ENCODE data around the gene NAGK.
"Not testable (repeated sequence)": the region's sequence is repeated elsewhere in the genome, so short reads cannot be mapped to it uniquely, and the experiment has no call there.

Gene NAGK

GRCh38 chr2:71102981-71103681, 34.7 kb downstream of the NAGK start:
- Histone ChIP-seq H3K4me3 (no peak overlapping the region), H3K27ac (peak overlapping the region in 6 of 21 experiments; percentile 34 to 60 (median 40))

GRCh38 chr2:71103809-71104208, 35.4 kb downstream of the NAGK start:
- H3K4me3 ChIP-seq = no peak overlapping the region
- H3K27ac ChIP-seq = peak overlapping the region in 5 of 21 experiments; percentile 20 to 55 (median 30)

- H3K4me3 ChIP-seq, H3K27ac ChIP-seq: not testable (repeated sequence)
Observed at GRCh38 chr2:71106463-71106862, 38.0 kb downstream of the NAGK start.

GRCh38 chr2:71108091-71108490, 39.6 kb downstream of the NAGK start:
- H3K27ac ChIP-seq = no peak overlapping the region
- H3K4me3 ChIP-seq = no peak overlapping the region

GRCh38 chr2:71113843-71114242, 45.4 kb downstream of the NAGK start:
- H3K27ac ChIP-seq = no peak overlapping the region
- no peak overlapping the region for H3K4me3 ChIP-seq

- no peak overlapping the region for H3K4me3 ChIP-seq
- H3K27ac ChIP-seq = no peak overlapping the region
Observed at GRCh38 chr2:71117063-71117462, 48.6 kb downstream of the NAGK start.

GRCh38 chr2:71120195-71120594, 51.7 kb downstream of the NAGK start:
- Histone ChIP-seq H3K27ac (peak overlapping the region in 4 of 21 experiments; percentile 8 to 50 (median 21)), H3K4me3 (no peak overlapping the region)

GRCh38 chr2:71121479-71121878, 53.0 kb downstream of the NAGK start:
- no peak overlapping the region for H3K4me3 ChIP-seq
- H3K27ac ChIP-seq = no peak overlapping the region

- Histone ChIP-seq H3K27ac (no peak overlapping the region), H3K4me3 (no peak overlapping the region)
Observed at GRCh38 chr2:71122387-71123298, 54.2 kb downstream of the NAGK start.

- Histone ChIP-seq H3K4me3 (no peak overlapping the region), H3K27ac (no peak overlapping the region)
Observed at GRCh38 chr2:71125506-71126294, 57.3 kb downstream of the NAGK start.

- H3K4me3 ChIP-seq = no peak overlapping the region
- no peak overlapping the region for H3K27ac ChIP-seq
Observed at GRCh38 chr2:71126957-71127356, 58.5 kb downstream of the NAGK start.
